ENCODE data around the gene IRF8.
"Not testable (repeated sequence)": the region's sequence is repeated elsewhere in the genome, so short reads cannot be mapped to it uniquely, and the experiment has no call there.

The IRF8 gene

DNA sequence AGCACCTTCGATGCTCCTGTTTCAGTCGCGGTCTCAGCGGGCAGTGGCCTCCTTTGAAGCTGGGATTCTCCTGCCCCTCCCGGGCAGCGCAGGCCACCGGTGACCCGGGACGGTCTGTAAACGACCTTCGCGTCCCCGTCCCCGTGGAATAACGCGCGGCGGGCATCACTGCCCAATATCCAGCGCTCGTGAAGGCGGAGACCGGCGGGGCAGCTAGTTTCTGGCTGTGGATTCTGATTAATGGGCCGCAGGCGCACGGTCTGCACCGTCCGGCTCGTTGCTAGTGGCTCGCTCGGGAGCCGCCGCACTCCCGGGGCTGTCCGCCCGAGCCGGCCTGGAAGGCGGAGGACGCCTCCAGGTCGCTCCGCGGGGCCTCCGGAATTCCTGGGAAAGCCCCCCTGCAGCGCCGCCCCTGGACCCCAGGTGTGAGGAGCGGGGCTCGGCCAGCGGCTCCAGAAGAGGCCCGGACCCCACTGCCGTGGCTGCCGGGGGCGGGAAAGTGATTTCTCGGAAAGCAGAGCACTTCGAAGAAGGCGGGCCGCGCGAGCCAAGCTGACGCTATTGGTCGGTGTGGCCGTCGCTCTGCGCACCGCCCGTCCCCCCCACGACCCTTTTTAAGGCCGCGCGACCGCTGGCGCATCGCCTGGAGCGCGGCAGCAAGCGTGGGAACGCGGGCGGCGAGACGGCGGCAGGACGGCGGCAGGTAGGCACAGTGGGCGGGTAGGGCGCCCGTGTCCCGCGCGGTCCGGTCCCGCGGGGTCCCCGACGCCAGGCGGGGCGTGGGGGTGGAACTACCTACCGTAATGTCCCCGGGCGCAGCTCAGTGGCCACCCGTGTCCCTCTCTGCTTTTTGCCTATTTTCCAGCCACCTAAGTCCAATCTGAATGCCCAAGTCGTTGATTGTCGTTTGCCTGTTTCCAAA lies at the start of gene IRF8:
Gene IRF8 (plus strand): TSS at position 642 of the 922 bp plus-strand sequence. CDS start 3,854 bp downstream, outside the sequence.
- no peak for DNase-seq

- DNase-seq = no peak
Observed at GRCh38 chr16:85849388-85849787, 49.6 kb upstream of the IRF8 start.

DNA sequence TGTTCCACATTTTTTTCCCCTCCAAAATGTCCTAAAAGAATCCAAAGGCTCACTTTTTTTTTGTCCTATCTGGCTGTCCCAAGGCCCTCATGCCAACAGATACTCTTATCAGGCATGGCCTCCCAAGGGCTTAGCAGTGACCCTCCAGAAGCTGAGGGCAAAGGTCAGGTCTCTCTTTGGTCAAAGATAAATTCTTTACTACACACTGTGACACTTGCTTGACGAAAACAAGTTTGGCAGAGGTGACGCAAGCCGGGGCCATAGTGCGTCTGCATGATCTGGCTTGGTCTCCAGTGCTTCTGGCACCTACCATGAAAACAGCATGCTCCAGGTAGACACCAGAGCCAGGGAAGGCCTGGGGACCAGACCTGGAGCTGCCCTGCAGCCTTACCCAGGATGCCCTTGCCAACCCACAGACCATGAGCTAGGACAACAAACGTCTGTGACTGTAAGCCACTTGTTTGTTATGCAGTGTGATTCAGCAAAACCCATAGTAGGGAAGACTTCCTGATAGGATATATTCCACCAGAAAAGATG lies 48.5 kb upstream of the IRF8 start:
- DNase-seq = no peak

DNA sequence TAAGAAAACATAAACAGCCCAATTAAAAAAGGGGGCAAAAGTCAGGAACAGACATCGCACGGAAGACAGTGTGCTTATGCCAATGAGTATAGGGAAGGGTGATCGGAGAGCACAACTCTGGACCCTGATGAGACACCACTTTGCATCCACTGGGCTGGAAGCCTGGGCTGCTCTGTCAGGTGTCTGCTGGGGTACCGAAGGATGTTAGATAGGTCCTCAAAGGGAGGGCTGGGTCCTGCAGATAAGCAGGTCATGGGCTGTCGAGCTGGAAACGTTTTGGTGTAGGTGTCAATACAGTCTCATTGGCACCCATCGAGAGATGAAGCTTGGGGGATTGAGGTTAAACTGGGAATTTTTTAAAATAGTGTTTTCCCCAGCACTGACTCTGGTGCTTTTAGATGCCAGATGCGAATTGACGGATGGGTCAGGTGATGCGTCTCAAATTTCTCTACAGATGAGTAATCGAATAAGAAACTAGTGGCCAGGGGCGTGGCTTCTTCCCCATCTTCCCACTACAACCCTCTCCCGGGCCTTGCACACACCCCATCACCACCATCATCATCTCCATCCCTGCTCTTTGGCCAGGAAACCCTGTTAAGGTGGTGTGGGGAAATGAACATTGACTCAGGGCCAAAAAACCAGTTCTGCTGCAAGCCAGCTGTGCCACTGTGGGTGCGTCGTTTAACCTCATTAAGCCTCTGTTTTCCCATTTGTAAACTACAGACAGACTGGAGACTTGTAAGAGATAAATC lies 47.8 kb upstream of the IRF8 start:
- no peak for DNase-seq

DNA sequence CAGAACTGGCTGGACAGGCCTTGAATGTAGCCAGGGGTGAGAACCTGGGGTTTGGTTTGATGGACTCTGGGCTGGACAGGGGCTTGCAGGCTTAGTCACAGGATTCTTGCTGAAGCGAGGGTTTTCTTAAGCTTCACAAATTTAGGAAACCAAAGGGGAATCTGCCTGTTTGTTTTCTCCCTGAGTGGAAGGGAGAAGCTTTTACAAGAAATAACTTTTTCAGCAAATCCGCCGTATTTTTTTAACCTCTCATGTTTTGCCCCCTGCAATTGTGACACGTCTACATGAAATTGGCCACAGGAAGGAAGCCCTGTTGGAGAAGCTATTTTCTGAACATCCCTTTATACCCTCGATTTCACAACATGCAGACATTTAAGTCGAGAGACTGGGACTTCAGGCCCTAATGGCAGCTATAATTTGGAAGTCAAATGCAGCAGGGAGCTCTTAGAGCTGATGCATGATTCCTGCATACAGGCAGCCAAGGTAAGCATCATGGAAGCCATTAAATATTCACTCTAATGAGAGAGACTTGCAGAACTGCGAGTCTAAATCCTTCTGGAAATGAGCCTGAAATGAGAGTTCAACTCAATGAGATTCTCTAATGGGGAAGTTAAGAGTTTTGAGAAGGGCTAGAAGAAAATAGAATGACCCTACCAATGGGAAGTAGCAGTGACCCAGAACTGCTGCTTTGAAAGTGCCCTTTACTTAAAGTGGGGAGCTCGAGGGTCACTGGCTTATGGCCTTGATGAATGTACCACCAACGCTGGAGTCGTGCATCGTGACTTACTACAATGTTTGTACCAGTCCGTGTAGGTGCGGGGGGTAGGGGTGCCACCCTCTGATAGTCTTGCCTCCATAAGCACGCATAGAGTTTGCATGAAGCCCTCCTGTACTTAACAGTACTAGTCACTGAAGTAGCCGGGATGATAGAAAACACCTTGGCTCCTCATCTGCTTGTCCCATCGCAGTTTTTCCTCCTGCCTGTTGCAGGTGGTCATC lies 45.1 kb upstream of the IRF8 start:
- DNase-seq = no peak

DNA sequence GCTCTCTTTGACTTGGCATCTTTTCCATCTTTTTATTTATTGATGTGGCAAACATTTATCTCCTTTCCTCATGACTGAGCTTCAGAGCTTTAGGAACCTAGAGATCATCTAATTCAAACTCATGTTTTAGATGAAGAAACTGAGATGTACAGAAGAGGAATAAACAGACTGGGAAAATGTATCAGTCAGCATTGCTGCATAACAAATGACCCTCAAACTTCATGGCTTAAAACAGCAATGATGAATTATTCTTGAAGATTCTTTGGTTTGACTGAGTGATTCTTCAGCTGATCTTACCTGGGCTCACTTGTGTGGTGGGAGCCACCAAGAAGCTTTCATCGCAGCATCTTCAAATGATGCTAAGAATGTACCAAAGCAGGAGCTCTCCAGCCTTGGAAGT lies 44.0 kb upstream of the IRF8 start:
- no peak for DNase-seq

DNA sequence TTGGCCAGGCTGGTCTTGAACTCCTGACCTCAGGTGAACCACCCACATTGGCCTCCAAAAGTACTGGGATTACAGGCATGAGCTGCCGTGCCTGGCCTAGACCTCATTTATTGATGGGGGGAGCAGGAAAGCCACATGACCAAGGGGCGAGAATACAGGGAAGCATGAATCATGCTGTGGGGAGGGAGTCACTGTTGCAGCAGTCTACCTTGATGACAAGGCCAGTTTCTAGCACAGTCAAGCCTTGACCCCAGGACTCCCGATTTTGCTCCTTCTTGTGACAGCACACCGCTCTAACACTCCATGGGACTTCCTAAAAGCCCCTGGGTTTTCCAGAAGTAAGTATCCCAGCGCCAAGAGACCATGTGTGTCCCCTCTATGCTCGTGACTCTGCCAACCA lies 42.9 kb upstream of the IRF8 start:
- DNase-seq = no peak

DNA sequence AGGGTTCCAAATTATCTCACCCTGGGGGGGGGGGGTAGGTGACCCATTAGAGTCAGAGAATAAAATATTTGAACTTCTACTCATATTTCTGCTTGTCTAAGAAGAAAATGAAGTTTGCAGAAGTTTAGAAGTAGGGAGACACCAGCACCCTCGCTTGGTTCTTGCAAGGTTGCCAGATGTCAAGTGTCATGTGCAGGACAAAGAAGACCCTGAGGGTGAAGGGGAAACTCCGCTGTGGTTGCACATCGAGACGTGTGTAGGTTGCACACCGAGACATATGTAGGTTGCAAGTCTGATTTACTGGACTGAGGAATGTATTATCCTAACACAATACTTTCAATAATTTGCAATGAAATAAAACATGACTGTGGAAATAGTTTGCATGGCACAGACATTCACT lies 42.4 kb upstream of the IRF8 start:
- no peak for DNase-seq

GRCh38 chr16:85857406-85857805 lies 41.6 kb upstream of the IRF8 start:
- no peak for DNase-seq

DNA sequence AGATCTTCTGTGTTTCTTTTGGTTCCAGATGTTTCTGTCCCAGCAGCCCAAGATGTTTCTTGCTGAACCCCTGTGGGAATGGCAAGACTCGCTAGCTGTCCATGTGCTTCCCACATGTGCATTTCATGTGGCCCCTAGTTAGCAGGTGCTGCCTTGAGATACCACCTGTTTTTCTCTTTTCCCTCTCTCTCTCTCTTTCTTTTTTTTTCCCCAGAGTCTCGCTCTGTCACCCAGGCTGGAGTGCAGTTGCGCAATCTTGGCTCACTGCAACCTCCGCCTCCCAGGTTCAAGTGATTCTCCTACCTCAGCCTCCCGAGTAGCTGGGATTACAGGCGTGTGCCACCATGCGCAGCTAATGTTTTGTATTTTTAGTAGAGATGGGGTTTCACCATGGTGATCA lies 40.4 kb upstream of the IRF8 start:
- DNase-seq = not testable (repeated sequence)

- no peak for DNase-seq
Observed at GRCh38 chr16:85858984-85859817, 39.8 kb upstream of the IRF8 start.

- DNase-seq = no peak
Observed at GRCh38 chr16:85859818-85860125, 39.2 kb upstream of the IRF8 start.

DNA sequence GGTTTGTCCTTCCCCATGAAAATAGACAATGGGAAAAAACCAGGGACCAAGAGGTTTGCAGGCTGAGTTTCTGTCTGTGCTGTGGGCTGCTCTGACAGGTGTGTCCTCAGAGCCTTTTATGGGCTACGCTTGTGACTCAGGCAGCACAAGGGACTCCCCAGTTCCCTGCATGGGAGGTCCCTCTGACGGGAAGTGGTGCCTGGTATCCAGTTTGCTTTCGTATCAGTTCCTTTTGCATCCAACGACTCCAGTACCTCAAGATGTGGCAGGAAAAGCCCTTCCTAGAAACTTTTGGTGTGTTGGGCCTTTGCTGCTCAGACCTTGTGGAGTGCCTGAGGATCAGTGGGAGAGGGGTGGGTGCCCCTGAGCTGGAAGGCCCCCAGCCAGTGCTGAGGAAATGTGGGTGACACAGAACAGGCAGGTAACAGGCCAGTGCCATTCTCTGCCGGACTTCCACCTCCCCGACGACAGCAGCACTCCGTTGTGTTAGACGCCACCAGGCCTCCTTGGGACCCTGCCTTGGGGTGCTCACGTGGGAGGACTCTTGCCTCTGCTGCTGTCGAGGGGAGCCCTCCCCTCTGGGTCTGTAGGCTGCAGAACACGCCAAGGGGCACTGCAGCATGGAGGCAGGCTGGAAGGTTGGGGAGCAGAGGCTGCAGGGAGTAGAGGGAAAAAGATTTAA lies 38.4 kb upstream of the IRF8 start:
- DNase-seq = no peak

- DNase-seq = no peak
Observed at GRCh38 chr16:85861095-85861825, 37.7 kb upstream of the IRF8 start.

- no peak for DNase-seq
Observed at GRCh38 chr16:85862476-85863383, 36.2 kb upstream of the IRF8 start.

DNA sequence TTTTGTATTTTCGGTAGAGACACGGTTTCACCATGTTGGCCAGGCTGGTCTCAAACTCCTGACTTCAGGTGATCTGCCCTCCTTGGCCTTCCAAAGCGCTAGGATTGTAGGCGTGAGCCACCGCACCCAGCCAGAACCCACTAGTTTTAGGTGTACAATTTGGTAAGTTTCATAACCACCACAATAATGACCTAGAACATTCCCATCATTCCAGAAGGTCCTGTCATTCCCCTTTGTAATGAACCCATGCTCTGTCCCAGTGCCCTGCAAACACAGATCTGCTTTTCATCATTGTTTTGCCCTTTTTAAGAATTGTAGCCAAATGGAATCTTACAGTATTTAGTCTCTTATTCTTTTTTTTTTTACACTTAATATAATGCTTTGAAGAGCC lies 35.6 kb upstream of the IRF8 start:
- no peak for DNase-seq

DNA sequence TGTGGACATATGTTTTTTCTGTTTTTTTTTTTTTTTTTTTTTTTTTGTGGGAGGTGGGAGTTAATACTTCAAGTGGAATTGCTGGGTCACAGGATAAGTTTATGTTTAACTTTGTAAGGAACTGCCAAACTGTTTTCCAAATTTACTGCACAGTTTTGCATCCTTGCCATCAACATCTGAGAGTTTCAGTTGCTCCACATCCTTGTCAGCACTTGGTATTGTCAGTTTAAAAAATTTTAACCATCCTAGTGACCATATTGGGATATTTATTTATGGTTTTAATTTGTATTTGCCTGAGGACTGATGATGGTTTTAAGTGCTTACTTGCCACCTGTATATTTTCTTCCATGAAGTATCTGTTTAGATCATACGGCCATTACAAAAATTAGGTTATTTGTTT lies 34.0 kb upstream of the IRF8 start:
- no peak for DNase-seq

GRCh38 chr16:85867189-85867588 lies 31.8 kb upstream of the IRF8 start:
- DNase-seq = no peak

DNA sequence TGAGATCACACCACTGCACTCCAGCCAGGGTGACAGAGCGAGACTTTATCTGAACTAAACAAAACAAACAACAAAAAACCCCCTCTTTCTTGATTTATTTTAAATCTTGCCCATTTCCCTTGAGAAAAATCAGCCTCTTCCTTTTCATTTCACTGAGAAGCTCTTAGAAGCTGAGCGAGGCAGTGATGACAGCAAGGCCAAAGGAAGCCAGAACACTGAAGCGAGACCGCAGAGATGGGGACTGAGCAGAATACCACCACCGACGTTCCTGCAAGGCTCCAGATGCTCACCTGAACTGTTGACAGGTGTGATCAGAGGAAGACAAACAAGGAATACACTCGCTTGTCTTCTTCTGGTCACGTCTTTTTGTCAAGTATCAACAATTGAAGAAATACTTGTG lies 30.5 kb upstream of the IRF8 start:
- DNase-seq = no peak
